Breast epithelium (tissue), 3 donors: Measurements from ENCODE around the gene CACHD1.

ENCODE experiments used
- CTCF ChIP-seq, 3 donors: fragments of 450-650 bp; IDR thresholded peaks; one replicate each; pipeline ENCODE4 v1.5.1; 2016 to 2017; ENCODE audit warnings: antibody characterized with exemption in 3 of 3, mild to moderate bottlenecking in 3 of 3, moderate library complexity in 3 of 3
- POLR2AphosphoS5 ChIP-seq, 3 donors: sonication (generic); formaldehyde crosslinking; IDR thresholded peaks; one replicate each; pipeline ENCODE4 v1.6.1; 2017; ENCODE audit warnings: antibody characterized with exemption in 3 of 3

- no peak for TF ChIP-seq CTCF (IDR thresholded peaks at IDR 0.05)
- TF ChIP-seq POLR2AphosphoS5 (IDR thresholded peaks at IDR 0.05), result no peak
These were observed 73.9 kb downstream of the CACHD1 start for GRCh38 chr1:64543831-64544230.
